Neuronal stem cell (in vitro differentiated cells): ENCODE data around the gene PKLR.

Experiments
- DNase-seq: peaks from one replicate; pipeline ENCODE4 v3.0.0-alpha.2; 2013; ENCODE audit warnings: low spot score
- H2AFZ ChIP-seq: one replicate; pipeline ENCODE4 v1.6.1; 2013; ENCODE audit warnings: mild to moderate bottlenecking, low read length, inconsistent platforms
- H2AK5ac ChIP-seq: 2 replicates; pipeline ENCODE4 v1.6.1; 2013; ENCODE audit warnings: low read depth, mild to moderate bottlenecking, inconsistent platforms, low read length, moderate library complexity, mixed read lengths
- H2BK120ac ChIP-seq: 2 replicates; pipeline ENCODE4 v1.6.1; 2013; ENCODE audit warnings: low read depth, mild to moderate bottlenecking, inconsistent platforms, low read length, moderate library complexity, mixed read lengths
- H2BK12ac ChIP-seq: one replicate; pipeline ENCODE4 v1.6.1; 2013; ENCODE audit warnings: low read length, inconsistent platforms
- H2BK15ac ChIP-seq: 2 replicates; pipeline ENCODE4 v1.6.1; 2013; ENCODE audit warnings: mild to moderate bottlenecking, low read length, inconsistent platforms, mixed read lengths
- H2BK5ac ChIP-seq: one replicate; pipeline ENCODE4 v1.6.1; 2013; ENCODE audit warnings: inconsistent platforms, mild to moderate bottlenecking, low read length, moderate library complexity
- H3K14ac ChIP-seq: one replicate; pipeline ENCODE4 v1.6.1; 2013; ENCODE audit warnings: low read length, inconsistent platforms
- H3K18ac ChIP-seq: 2 replicates; pipeline ENCODE4 v1.6.1; 2013; ENCODE audit warnings: low read length, inconsistent platforms
- H3K23ac ChIP-seq: 2 replicates; pipeline ENCODE4 v1.6.1; 2013; ENCODE audit warnings: low read depth, mild to moderate bottlenecking, mixed read lengths, low read length, inconsistent platforms; ENCODE audit not compliant: poor library complexity
- H3K27ac ChIP-seq: replicated peaks from 3 replicates; pipeline ENCODE4 v1.5.1; 2013; ENCODE audit warnings: low read length, inconsistent platforms
- H3K27me3 ChIP-seq, 3 experiments: 2 replicates each; pipeline ENCODE4 v1.6.1; 2013; ENCODE audit warnings: low read length in 3 of 3, mild to moderate bottlenecking in 2 of 3, inconsistent platforms in 1 of 3, low read depth in 1 of 3, mixed read lengths in 1 of 3, moderate library complexity in 1 of 3; ENCODE audit not compliant: control insufficient read depth in 3 of 3, insufficient read depth in 3 of 3
- H3K36me3 ChIP-seq, 2 donors: replicated peaks in 1 of 2; 2 replicates each; pipeline ENCODE4 v1.6.1; 2013; ENCODE audit warnings: low read length in 2 of 2; ENCODE audit not compliant: control insufficient read depth in 2 of 2, insufficient read depth in 2 of 2
- H3K4ac ChIP-seq: 2 replicates; pipeline ENCODE4 v1.6.1; 2013; ENCODE audit warnings: inconsistent platforms, mild to moderate bottlenecking, low read length, moderate library complexity
- H3K4me1 ChIP-seq, 2 donors: 1 replicate in 1 of 2; 2 replicates in 1 of 2; pipeline ENCODE4 v1.6.1; 2013; ENCODE audit warnings: low read length in 2 of 2, low read depth in 1 of 2; ENCODE audit not compliant: control insufficient read depth in 2 of 2, insufficient read depth in 1 of 2
- H3K4me2 ChIP-seq: one replicate; pipeline ENCODE4 v1.6.1; 2013; ENCODE audit warnings: mild to moderate bottlenecking, low read length, inconsistent platforms; ENCODE audit not compliant: insufficient read depth, poor library complexity, severe bottlenecking
- H3K4me3 ChIP-seq, 2 donors: 2 replicates each; pipeline ENCODE4 v1.5.1; 2013; ENCODE audit warnings: low read length in 2 of 2, mild to moderate bottlenecking in 2 of 2, inconsistent platforms in 1 of 2, moderate library complexity in 1 of 2
- H3K79me1 ChIP-seq: one replicate; pipeline ENCODE4 v1.6.1; 2013; ENCODE audit warnings: low read depth, mild to moderate bottlenecking, inconsistent platforms, low read length, moderate library complexity
- H3K9ac ChIP-seq: one replicate; pipeline ENCODE4 v1.6.1; 2013; ENCODE audit warnings: mild to moderate bottlenecking, low read depth, low read length, inconsistent platforms; ENCODE audit not compliant: poor library complexity
- H3K9me3 ChIP-seq, 2 donors: replicated peaks in 1 of 2; 2 replicates each; pipeline versions ENCODE3 to v1.6.1; 2013; ENCODE audit warnings: low read length in 2 of 2, mild to moderate bottlenecking in 2 of 2, inconsistent platforms in 1 of 2, low read depth in 1 of 2, mixed read lengths in 1 of 2, moderate library complexity in 1 of 2; ENCODE audit not compliant: control insufficient read depth in 2 of 2, insufficient read depth in 1 of 2
- H4K8ac ChIP-seq: one replicate; pipeline ENCODE4 v1.6.1; 2013; ENCODE audit warnings: low read depth, mild to moderate bottlenecking, inconsistent platforms, low read length, moderate library complexity
- H4K91ac ChIP-seq: one replicate; pipeline ENCODE4 v1.6.1; 2013; ENCODE audit warnings: low read length, low read depth, mild to moderate bottlenecking, inconsistent platforms; ENCODE audit not compliant: poor library complexity
- WGBS, 2 donors: extraction: QIAGEN DNeasy Blood & Tissue Kit; methylation state at CpG; one replicate each; pipeline ENCODE4 v1.1.7; 2013; ENCODE audit warnings: missing lambda C conversion rate in 2 of 2, mixed read lengths in 1 of 2; ENCODE audit not compliant: insufficient read length in 2 of 2, insufficient replicate concordance in 1 of 2; ENCODE audit errors: extremely low coverage in 2 of 2; 5-methylcytosine and 5-hydroxymethylcytosine counted together

The PKLR gene

GRCh38 chr1:155300024-155300423 is 1.2 kb downstream of the PKLR start:
- no peak overlapping the region for H3K14ac ChIP-seq
- no peak for DNase-seq
- no peak overlapping the region for H2AFZ ChIP-seq
- H3K27me3 ChIP-seq = peaks cover 0 to 18% (median 13%) of the 10 kb centered on the region in 3 experiments
- no peak overlapping the region for H2BK5ac ChIP-seq
- no peaks in the 10 kb centered on the region for H3K79me1 ChIP-seq
- WGBS, 2 donors = no CpG with 5 or more reads among the region's 8 CpGs
- no peak overlapping the region for H3K4me2 ChIP-seq
- no peak overlapping the region for H4K8ac ChIP-seq
- peak overlapping the region; percentile 19 for H3K18ac ChIP-seq
- H3K36me3 ChIP-seq = no peaks in the 10 kb centered on the region
- no peak overlapping the region for H3K27ac ChIP-seq
- H2BK120ac ChIP-seq = no peak overlapping the region
- H2BK15ac ChIP-seq = no peak overlapping the region
- no peak overlapping the region for H3K23ac ChIP-seq
- no peak overlapping the region for H4K91ac ChIP-seq
- H3K9me3 ChIP-seq = peaks cover 0 to 5% of the 10 kb centered on the region in 2 donors
- H3K9ac ChIP-seq = no peak overlapping the region
- H3K4me1 ChIP-seq = peaks cover 2% of the 10 kb centered on the region in 2 donors
- no peak overlapping the region for H3K4ac ChIP-seq
- H2BK12ac ChIP-seq = no peak overlapping the region
- no peak overlapping the region for H3K4me3 ChIP-seq
- peak overlapping the region; percentile 79 for H2AK5ac ChIP-seq

DNA sequence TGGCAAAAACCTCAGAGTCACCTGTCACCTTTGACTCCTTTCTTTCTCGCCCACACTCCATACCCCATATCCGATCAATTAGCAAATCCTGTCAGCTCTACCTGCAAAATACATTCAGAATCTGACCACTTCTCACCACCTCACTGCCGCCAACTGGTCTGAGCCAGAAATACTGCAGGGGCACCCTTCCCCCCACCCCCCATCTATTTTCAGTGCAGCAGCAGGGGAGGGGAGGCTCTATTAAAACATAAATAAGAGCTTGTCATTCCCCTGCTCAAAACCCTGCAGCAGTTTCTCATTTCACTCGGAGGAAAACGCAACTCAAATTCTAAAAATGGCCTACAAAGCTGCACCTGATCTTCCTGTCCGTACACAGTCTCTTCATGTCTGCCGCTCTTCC is 3.9 kb downstream of the PKLR start:
- no peak overlapping the region for H3K18ac ChIP-seq
- no peak overlapping the region for H3K14ac ChIP-seq
- H3K4me3 ChIP-seq = no peak overlapping the region
- peak overlapping the region; percentile 52 for H2AFZ ChIP-seq
- no peak overlapping the region for H4K91ac ChIP-seq
- DNase-seq = no peak
- no peaks in the 10 kb centered on the region for H3K36me3 ChIP-seq
- no peak overlapping the region for H3K27ac ChIP-seq
- H3K4ac ChIP-seq = no peak overlapping the region
- no peaks in the 10 kb centered on the region for H3K79me1 ChIP-seq
- H2BK15ac ChIP-seq = no peak overlapping the region
- H2BK12ac ChIP-seq = no peak overlapping the region
- H4K8ac ChIP-seq = no peak overlapping the region
- H3K4me2 ChIP-seq = no peak overlapping the region
- H3K27me3 ChIP-seq = peaks cover 3 to 41% (median 24%) of the 10 kb centered on the region in 3 experiments
- no peak overlapping the region for H2BK120ac ChIP-seq
- H3K23ac ChIP-seq = no peak overlapping the region
- H3K9ac ChIP-seq = no peak overlapping the region
- peaks cover 2 to 3% of the 10 kb centered on the region in 2 donors for H3K4me1 ChIP-seq
- H2AK5ac ChIP-seq = no peak overlapping the region
- no CpG with 5 or more reads among the region's 7 CpGs for WGBS, 2 donors
- peaks cover 0 to 15% of the 10 kb centered on the region in 2 donors for H3K9me3 ChIP-seq
- H2BK5ac ChIP-seq = no peak overlapping the region

GRCh38 chr1:155296661-155297060 is 4.6 kb downstream of the PKLR start:
- H2BK120ac ChIP-seq = no peak overlapping the region
- H3K4ac ChIP-seq = no peak overlapping the region
- no peak for DNase-seq
- no peak overlapping the region for H3K23ac ChIP-seq
- H3K4me3 ChIP-seq = no peak overlapping the region
- peaks cover 0 to 15% of the 10 kb centered on the region in 2 donors for H3K9me3 ChIP-seq
- H4K91ac ChIP-seq = no peak overlapping the region
- no peak overlapping the region for H2AK5ac ChIP-seq
- H3K27ac ChIP-seq = no peak overlapping the region
- H3K14ac ChIP-seq = no peak overlapping the region
- no peaks in the 10 kb centered on the region for H3K36me3 ChIP-seq
- H2AFZ ChIP-seq = no peak overlapping the region
- no peak overlapping the region for H4K8ac ChIP-seq
- H3K4me1 ChIP-seq = peaks cover 2 to 3% of the 10 kb centered on the region in 2 donors
- no peak overlapping the region for H3K18ac ChIP-seq
- H2BK5ac ChIP-seq = no peak overlapping the region
- no peak overlapping the region for H3K9ac ChIP-seq
- no CpG with 5 or more reads among the region's 3 CpGs for WGBS, 2 donors
- H3K79me1 ChIP-seq = no peaks in the 10 kb centered on the region
- H2BK15ac ChIP-seq = no peak overlapping the region
- peaks cover 3 to 41% (median 24%) of the 10 kb centered on the region in 3 experiments for H3K27me3 ChIP-seq
- no peak overlapping the region for H2BK12ac ChIP-seq
- H3K4me2 ChIP-seq = no peak overlapping the region

DNA sequence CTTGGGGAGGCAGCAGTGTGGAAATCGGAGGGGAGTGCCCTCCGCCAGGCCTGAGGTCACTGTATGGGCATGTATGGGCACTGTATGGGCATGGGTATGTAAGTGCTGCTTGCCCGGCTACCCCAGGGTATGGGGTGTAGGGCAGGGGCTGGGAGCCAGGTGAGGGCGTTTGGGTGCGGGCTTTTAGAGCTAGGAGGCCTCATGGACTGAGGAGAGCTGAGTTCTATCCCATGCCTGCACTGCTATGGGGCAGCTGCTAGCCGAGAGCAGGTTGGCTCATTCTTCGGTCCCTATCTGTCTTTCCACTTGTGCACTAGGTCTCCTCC is 5.3 kb downstream of the PKLR start:
- whole genome bisulfite sequencing, 2 donors = no CpG with 5 or more reads among the region's 7 CpGs
- no peak overlapping the region for H3K23ac ChIP-seq
- peaks cover 3 to 41% (median 24%) of the 10 kb centered on the region in 3 experiments for H3K27me3 ChIP-seq
- no peak overlapping the region for H2BK12ac ChIP-seq
- no peak for DNase-seq
- H2BK15ac ChIP-seq = no peak overlapping the region
- H4K8ac ChIP-seq = no peak overlapping the region
- no peaks in the 10 kb centered on the region for H3K79me1 ChIP-seq
- peak overlapping the region; percentile 71 for H2AFZ ChIP-seq
- H3K4me1 ChIP-seq = peaks cover 2 to 3% of the 10 kb centered on the region in 2 donors
- peaks cover 0 to 15% of the 10 kb centered on the region in 2 donors for H3K9me3 ChIP-seq
- H3K4me2 ChIP-seq = no peak overlapping the region
- no peak overlapping the region for H3K27ac ChIP-seq
- no peak overlapping the region for H4K91ac ChIP-seq
- H3K14ac ChIP-seq = no peak overlapping the region
- H3K36me3 ChIP-seq = no peaks in the 10 kb centered on the region
- H2BK5ac ChIP-seq = no peak overlapping the region
- peak overlapping the region; percentile 14 for H2BK120ac ChIP-seq
- no peak overlapping the region for H3K9ac ChIP-seq
- H2AK5ac ChIP-seq = peak overlapping the region; percentile 3
- H3K4ac ChIP-seq = no peak overlapping the region
- H3K4me3 ChIP-seq = peak overlapping the region in 1 of 2 donors; percentile 15
- no peak overlapping the region for H3K18ac ChIP-seq
